ENCODE data around the gene VANGL1.

- TF ChIP-seq, protein P1, sequence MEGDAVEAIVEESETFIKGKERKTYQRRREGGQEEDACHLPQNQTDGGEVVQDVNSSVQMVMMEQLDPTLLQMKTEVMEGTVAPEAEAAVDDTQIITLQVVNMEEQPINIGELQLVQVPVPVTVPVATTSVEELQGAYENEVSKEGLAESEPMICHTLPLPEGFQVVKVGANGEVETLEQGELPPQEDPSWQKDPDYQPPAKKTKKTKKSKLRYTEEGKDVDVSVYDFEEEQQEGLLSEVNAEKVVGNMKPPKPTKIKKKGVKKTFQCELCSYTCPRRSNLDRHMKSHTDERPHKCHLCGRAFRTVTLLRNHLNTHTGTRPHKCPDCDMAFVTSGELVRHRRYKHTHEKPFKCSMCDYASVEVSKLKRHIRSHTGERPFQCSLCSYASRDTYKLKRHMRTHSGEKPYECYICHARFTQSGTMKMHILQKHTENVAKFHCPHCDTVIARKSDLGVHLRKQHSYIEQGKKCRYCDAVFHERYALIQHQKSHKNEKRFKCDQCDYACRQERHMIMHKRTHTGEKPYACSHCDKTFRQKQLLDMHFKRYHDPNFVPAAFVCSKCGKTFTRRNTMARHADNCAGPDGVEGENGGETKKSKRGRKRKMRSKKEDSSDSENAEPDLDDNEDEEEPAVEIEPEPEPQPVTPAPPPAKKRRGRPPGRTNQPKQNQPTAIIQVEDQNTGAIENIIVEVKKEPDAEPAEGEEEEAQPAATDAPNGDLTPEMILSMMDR (IDR thresholded peaks at IDR 0.05; ENCODE audit: low read depth, low read length), result no peak
- TF ChIP-seq EZH2phosphoT487 (IDR thresholded peaks at IDR 0.05; ENCODE audit: low read depth), result no peak
Measured at GRCh38 chr1:115682792-115683191, 41.0 kb downstream of the VANGL1 start.
